Activated T-cell treated with anti-CD3 and anti-CD28 coated beads, Interleukin-2, amount 50 U/mL, for 48 hours (primary cell): ENCODE data around the gene IDUA.
A peak's percentile ranks its signal among the peaks of the same experiment; 100 is the strongest.
"Not testable (repeated sequence)": the region's sequence is repeated elsewhere in the genome, so short reads cannot be mapped to it uniquely, and the experiment has no call there.

ENCODE experiments used
- DNase-seq, 2 experiments: peaks; one replicate each; pipeline ENCODE4 v3.0.0-alpha.2; 2020

IDUA gene

DNA sequence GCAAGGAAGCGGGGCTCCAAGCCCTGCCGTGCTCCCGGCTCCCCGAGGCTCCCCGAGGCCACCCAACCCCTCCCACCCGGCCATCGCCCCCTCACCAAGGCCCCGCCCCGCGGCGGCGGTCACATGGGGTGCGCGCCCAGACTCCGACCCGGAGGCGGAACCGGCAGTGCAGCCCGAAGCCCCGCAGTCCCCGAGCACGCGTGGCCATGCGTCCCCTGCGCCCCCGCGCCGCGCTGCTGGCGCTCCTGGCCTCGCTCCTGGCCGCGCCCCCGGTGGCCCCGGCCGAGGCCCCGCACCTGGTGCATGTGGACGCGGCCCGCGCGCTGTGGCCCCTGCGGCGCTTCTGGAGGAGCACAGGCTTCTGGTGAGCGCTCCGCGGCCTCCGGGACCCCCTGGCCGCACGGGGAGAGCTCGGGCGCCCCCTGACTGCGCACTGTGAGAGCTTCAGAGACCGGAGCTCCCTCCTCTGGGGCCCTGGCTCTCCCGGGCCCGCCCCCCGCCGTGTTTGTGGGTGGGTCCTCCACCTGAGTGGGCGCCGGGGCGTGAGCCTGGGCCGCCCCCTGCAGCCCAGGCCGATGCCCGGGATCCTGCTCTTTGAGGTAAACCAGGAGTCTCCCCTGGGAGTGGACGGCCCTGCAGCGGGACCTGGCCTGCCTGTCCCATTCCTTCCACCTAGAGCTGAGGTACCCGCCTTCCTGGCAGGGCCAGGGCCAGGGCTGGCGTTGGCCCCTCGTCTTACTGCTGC is at the start of gene IDUA:
IDUA (plus strand) TSS at position 166 of the 745 bp plus-strand sequence; CDS start at position 207, 41 bp downstream.
- DNase-seq: peak; percentile 88 to 91

DNA sequence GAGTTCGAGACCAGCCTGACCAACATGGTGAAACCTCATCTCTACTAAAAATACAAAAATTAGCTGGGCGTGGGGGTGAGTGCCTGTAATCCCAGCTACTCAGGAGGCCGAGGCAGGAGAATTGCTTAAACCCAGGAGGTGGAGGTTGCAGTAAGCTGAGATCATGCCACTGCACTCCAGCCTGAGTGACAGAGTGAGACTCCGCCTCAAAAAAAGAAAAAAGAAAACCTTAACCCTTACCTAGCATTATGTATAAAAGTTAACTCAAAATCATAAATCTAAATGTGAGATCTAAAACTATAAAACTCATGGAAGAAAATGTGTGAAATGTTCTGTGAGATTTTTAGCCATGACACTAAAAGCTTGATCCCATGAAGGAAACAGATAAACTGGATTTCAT is 47.3 kb upstream of the IDUA start:
- DNase-seq: not testable (repeated sequence)

DNA sequence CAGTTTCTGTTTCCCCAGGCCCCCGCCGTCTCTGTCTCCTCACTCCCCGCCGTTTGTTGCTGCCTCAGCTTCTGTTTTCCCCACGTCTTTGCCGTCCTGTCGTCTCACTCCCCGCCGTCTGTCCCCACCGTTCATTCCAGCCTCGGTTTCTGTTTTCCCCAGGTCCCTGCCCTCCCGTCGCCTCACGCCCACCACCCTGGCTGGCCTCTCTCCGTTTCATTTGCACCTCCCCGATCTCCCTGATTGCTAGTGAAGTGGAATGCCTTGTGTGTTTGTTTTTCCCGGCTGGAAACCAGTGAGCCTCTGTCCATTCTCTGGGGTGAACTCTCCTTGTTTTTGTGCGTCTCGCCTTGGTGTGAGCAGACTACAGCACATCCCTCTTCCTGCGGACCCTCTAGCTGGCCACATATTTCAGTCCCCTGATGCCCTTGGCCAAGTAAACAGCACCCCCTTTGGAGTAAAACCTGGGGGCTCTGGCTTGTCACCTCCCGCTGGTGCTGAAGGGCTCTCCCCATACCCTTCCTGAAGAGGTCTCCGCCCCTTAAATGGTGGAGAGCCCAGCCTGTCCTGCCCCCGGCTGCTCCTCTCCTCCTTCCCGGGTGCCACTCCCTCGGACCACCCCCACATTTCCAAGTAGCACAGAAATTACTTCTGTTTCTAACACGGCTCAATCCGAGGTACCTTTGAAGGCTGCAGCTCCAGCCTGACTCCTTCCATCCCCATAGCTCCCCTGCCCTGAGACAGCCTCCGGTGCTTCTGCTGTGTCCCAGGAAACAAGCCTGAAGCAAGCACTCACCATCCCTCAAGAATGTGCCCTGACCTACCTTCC is 41.4 kb upstream of the IDUA start:
- no peak for DNase-seq

DNA sequence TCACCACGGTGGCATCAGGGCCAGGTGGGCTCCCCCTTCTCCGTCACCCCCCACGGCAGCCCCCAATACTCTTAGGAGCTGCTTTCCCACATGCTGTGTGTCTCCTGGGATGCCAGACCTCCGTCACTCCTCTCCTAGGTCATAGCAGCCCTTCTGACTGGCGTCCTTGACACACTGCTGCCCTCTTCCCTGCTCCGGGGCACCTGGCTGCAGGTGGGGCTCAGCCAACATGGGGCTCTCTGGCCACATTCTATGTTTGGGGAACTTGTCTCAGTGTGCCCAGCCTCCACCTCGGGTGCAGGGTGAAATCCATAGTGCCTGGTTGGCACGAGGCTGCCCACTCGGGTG is 40.8 kb upstream of the IDUA start:
- no peak for DNase-seq

DNA sequence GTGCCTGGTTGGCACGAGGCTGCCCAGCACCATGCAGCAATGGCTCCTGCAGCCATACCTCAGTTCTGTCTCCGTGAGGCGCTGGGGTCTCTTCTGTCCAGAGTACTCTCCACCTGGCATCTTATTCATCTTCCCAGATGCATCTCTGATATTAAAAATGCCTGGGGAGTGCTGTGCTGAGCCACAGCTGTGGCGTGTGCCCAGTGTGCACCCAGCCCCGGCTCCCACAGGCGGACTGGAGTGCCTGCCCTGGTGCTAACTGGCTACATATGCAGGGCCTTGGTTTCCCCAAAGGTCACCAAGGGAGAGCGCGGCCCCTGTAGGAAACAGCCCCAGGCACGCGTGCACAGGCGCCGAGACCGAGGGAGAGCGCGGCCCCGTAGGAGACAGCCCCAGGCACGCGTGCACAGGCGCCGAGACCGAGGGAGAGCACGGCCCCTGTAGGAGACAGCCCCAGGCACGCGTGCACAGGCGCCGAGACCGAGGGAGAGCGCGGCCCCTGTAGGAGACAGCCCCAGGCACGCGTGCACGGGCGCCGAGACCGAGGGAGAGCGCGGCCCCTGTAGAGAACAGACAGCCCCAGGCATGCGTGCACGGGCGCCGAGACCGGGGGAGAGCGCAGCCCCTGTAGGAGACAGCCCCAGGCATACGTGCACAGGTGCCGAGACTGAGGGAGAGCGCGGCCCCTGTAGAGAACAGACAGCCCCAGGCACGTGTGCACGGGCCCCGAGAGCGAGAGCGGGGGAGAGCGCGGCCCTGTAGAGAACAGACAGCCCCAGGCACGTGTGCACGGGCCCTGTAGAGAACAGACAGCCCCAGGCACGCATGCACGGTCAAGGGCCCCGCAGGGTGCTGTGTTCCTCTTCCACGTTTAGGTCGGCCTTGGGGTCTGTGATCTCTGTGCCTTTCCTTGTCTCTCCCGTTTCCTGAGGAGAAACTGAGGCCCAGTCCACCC is 40.0 kb upstream of the IDUA start:
- DNase-seq: no peak

DNA sequence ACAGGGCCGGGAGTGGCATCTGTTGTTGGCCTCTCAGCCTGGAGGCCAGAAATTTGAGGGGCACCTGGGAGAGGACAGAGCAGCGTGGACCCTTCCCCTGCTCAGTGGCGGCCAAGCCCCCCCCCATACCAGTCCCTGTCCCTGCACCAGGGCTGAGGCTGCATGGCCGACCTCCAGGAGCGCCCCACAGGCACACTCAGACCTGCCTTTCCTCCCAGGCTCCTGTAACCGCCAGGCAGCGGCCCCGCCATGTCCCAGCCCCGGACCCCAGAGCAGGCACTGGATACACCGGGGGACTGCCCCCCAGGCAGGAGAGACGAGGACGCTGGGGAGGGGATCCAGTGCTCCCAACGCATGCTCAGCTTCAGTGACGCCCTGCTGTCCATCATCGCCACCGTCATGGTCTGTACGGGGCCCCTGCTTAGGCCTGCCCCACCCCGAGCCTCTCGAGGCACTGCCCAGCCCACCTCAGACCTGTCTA is 39.3 kb upstream of the IDUA start:
- no peak for DNase-seq

DNA sequence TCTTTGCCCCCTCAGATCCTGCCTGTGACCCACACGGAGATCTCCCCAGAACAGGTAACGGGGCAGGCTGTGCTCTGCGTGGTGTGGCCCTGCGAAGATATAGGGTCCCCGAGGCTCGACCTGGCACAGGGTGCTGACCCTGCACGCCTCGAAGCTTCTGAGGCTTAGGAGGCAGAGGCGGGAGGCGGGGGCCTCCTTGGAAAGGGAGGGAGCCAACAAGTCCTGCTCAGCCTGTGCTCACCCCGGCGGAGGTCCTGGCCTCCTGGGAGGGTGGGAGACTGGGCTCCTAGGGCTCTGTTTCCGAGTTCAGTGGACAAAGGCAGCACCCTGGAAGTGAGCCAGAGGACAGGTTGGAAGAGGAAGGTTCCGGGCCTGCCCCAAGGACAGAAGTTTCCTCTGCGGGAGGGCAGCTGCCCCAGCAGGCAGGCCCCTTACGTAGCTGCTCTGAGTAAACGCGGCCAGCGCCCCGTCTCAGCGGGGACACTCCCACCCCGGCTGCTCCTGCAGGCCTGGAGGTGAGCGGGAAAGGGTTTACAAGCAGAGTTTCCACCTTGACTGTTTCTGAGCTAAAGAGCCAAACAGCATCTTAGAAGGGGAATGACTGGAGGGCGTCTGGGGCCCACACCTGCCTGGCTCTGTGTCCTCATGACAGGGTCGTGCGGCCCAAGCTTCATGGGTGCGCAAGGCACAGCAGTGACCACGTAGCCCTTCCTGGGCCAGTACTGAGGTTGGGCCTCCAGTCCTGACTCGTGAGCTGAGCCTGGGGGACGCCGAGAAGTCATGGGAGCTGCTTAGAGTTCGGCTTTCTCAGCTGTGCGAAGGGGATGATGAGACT is 38.5 kb upstream of the IDUA start:
- DNase-seq: no peak

DNA sequence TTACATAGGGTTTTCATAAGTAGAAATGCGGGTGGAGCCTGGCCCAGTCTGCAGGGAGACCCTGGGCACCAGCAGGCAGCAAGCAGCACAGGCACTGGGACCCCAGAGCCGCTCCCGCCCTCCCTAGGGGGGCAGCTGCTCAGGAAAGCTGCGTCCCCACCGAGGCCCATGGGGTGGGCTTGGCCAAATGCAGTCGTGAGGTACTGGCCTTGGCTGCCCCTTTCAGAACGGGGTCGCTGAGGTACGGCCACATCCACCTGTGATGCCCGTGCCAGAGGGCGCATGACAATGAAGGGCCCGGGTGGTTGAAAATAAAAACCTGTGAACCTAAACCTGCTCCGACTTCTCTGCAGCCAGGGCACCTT is 37.9 kb upstream of the IDUA start:
- DNase-seq: no peak

DNA sequence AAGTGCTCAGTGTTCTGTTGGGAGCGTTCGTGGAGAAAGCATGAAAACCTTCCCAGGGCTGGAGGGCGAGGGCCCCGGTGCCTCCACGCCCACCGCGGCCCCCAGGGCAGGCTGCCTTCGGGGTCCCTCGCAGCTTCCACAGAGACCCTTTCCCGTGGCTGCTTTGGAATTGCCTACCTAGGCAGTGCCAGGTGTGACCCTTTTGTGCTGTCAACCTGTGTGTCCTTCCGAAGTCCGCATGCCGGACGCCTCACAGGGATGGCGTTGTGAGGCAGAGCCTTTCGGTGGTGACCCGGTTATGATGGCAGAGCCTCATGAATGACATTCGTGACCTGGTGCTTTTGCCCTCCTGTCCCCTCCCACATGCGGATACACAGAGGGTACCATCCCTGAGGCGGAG is 37.2 kb upstream of the IDUA start:
- no peak for DNase-seq

DNA sequence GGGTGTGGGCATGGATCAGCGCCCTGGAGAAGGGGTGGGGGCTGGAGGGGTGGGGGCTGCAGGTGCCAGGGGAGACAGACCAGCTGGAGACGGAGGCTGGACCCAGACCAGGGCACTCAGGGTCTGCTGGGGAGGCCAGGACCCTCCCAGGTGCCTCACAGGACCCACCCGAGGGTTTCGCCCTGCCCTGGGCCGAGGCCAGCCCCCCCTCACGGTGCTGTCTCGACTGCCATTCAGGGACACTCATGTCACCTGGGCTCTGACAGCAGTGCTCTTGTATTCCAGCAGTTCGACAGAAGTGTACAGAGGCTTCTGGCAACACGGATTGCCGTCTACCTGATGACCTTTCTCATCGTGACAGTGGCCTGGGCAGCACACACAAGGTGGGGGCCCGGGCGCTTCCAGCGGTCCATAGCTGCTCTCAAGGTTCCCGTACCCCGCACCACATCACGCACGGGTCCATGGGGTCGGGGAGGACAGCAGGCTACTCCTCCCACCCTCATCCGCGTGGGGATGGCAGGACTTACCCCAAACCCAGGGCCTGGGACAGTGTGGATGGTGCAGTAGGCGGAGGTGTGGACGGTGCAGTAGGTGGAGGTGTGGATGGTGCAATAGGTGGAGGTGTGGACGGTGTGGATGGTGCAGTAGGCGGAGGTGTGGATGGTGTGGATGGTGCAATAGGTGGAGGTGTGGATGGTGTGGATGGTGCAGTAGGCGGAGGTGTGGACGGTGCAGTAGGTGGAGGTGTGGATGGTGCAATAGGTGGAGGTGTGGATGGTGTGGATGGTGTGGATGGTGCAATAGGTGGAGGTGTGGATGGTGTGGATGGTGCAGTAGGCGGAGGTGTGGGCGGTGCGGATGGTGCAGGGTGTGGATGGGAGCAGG is 36.5 kb upstream of the IDUA start:
- DNase-seq: no peak

DNA sequence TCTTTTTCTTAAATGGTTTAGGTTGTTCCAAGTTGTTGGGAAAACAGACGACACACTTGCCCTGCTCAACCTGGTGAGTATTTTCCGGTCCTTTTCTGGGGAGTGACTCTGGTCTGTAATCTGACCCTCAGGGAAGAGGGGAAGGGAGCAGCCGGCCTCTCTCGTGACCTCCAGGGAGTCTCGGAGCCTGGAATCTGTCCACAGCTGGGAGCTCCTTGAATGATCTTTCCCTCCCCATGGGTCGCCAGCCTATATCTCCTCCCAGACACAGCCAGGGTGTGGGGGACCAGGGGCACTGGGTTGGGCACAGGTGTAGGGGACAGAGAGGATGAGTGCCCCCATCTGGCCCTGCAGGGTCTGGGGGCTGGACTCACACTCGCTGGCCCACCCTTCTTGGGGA is 35.7 kb upstream of the IDUA start:
- no peak for DNase-seq

DNA sequence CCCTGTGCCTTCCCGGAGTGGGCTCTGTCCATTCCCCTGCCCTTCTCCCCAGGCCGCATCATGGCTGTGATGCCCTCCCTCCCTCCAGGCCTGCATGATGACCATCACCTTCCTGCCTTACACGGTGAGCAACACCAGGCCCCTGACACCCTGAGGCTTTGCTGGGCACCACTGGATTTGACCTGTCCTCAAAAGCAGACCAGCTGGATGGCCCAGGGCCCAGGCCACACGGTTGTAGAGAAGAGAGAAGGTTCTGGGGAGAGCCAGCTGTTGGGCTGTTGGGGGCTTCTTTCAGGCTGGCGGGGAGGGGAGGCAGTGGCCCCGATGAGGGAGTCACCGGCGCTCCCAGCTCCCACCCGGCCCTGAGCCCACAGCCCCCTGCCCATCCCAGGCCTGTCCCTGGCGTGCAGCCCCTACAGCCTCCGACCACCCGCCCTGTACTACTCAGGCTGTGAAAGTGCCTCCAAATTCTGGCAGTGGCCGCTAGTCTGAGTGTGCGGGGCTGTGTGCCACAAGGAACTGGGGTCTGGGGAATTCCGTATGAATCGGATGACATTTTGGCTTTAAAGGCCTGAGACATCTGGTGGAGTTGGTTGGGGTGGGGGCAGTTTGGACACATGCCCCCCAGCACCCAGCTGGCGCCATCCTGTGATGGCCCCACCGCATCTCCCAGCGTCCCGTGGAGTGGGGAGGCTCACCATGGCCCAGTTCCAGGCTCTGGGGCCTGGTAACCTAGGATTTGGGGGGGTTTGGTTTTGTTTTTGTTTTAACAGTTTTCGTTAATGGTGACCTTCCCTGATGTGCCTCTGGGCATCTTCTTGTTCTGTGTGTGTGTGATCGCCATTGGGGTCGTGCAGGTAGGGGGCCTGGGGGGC is 35.0 kb upstream of the IDUA start:
- no peak for DNase-seq

DNA sequence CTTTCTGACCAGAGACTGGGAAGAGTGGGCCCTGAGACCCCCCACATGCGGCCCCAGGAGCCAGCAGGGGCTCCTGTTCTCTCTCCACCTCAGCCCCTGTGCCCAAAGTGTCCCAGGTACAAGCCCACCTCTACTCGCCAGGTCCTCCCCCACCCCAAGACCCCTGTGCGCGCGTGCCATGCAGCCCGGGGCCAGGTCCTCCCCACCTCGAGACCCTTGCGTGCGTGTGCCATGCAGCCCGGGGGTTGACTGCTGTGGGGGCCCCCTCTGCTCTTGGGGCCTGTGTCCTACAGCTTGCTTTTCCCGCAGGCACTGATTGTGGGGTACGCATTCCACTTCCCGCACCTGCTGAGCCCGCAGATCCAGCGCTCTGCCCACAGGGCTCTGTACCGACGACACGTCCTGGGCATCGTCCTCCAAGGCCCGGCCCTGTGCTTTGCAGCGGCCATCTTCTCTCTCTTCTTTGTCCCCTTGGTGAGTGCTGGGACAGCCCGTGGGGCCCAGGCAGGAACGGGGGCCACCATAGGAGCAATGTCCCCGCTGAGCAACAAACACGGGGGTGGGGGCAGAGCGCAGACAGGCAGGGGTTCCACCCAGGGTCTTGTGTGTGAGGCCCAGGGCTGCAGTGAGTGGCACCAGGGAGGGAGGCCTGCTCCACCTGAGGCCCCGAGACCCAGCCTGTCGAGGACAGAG is 33.8 kb upstream of the IDUA start:
- no peak for DNase-seq

DNA sequence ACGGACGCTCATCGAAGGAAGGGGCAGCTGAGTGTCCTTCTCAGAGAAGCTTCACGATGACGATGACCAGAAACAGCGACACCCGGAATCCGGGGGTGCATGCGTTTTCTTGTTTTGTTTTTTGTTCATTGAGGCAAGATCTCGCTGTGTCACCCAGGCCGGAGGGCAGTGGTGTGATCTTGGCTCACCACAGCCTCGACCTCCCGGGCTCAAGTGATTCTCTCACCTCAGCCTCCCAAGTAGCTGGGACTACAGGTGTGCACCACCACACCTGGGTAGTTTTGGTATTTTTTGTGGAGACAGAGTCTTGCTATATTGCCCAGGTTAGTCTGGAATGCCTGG is 33.3 kb upstream of the IDUA start:
- no peak for DNase-seq

DNA sequence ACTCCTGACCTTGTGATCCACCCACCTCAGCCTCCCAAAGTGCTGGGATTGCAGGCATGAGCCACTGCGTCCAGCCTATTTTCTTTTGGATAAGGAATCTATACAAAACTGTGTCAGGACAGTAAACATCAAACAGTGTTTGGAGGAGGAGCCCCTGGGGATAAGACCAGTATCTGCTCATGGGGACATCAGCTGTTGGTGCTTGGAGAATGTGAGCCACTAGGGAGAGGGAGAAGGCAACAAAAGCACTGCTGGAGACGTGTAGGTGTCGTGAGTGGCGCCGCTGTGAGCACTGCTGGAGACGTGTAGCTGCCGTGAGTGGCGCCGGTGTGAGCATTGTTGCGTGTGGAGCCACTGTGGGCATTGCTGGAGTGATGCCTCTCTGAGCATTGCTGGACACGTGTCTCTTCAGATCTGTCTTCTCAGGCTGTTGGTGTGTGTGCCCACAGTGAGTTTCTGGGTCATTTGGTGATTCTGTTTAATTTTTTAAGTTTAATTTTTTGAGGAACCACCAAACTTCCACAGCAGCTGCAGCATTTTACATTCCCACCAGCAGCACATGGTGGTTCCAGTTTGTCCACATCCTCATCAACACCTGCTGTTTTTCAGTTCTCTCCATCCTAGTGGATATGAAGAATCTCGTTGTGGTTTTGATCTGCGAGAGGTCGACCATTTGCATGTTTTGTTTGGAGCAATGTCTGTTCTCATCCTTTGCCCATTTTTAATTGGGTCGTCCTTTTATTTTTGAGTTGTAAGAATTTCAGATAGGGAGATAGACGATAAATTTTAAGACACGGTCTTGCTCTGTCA is 32.4 kb upstream of the IDUA start:
- no peak for DNase-seq

DNA sequence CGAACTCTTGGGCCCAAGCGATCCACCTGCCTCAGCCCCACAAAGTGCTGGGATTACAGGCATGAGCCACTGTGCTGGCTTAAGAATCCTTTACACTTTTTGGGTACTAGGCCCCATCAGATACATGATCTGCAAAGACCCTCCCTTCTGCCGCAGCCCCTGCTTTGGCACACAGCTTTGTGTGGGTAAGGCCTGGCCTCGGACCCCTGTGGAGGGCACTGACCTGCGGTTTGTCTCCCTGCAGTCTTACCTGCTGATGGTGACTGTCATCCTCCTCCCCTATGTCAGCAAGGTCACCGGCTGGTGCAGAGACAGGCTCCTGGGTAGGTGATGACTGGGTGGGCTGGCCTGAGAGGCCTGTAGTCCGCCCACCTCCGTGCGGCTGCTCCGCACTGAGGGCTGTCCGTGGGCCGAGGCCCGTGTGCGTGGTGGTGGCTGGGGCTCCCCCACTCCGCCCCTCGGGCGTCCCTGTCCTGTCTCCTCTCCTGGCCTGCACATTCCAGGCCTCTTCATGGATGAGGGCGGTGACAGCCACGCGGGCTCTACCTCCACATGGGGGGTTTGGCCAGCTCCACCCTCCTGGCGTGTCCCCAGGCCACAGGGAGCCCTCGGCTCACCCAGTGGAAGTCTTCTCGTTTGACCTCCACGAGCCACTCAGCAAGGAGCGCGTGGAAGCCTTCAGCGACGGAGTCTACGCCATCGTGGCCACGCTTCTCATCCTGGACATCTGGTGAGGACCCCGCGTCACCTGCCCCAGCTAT is 31.5 kb upstream of the IDUA start:
- no peak for DNase-seq

DNA sequence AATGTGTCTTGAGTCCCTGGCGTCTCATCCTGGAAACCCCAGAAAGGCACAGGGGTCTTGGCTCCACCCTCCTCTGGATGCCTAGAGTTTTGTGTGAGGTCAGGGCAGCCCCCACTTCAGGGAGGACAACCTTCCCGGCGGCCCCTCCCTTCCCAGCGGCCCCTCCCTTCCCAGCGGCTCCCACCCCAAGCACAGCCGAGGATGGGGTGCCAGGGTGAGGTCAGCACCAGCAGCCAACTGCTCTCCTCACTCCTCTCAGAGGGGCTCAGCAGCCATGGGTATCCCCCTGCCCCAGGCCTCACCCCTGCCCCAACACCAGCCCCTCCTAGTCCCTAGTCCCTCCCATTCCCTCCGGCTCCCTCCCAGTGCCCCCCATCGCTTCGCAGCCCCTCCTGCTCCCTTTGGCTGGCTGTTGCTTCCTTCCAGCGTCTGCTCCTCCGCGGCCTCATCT is 30.9 kb upstream of the IDUA start:
- no peak for DNase-seq
